Neural cell (in vitro differentiated cells): ENCODE data around the gene CDON. TPM values are rescaled to one million over a fixed set of nuclear protein-coding genes. Genes with fewer than 3 reads are reported as not detected.

Experiments used
- H2AFZ ChIP-seq: fragments of 200-600, 300-800 bp; sonication (generic), shearing (Covaris generic); 2 replicates; pipeline ENCODE4 v1.6.0; 2014; ENCODE audit warnings: low read depth, mild to moderate bottlenecking, antibody characterized with exemption, low read length, moderate library complexity
- H3F3A ChIP-seq: fragments of 200-600 bp; shearing (Covaris generic); 2 replicates; pipeline ENCODE4 v1.6.1; 2016; ENCODE audit warnings: mild to moderate bottlenecking, moderate library complexity, mixed read lengths, antibody characterized with exemption, low read length; ENCODE audit not compliant: insufficient read depth, poor library complexity, severe bottlenecking
- H3K27ac ChIP-seq: fragments of 200-600, 300-800 bp; sonication (generic), shearing (Covaris generic); 2 replicates; pipeline ENCODE4 v1.5.1; 2014; ENCODE audit warnings: mild to moderate bottlenecking, low read length, moderate library complexity
- H3K27me3 ChIP-seq: fragments of 300-800, 200-600 bp; sonication (generic), shearing (Covaris generic); 2 replicates; pipeline ENCODE4 v1.6.0; 2014; ENCODE audit warnings: mild to moderate bottlenecking, low read depth, low read length, moderate library complexity; ENCODE audit not compliant: insufficient read depth
- H3K36me3 ChIP-seq: fragments of 300-800, 200-600 bp; sonication (generic), shearing (Covaris generic); 2 replicates; pipeline ENCODE4 v1.5.1; 2014; ENCODE audit warnings: mild to moderate bottlenecking, antibody characterized with exemption, low read length, moderate library complexity; ENCODE audit not compliant: insufficient read depth
- H3K4me2 ChIP-seq: fragments of 300-800, 200-600 bp; sonication (generic), shearing (Covaris generic); 2 replicates; pipeline ENCODE4 v1.6.0; 2014; ENCODE audit warnings: mild to moderate bottlenecking, low read length
- H3K4me3 ChIP-seq: fragments of 300-800, 200-600 bp; sonication (generic), shearing (Covaris generic); 2 replicates; pipeline ENCODE4 v1.5.1; 2014; ENCODE audit warnings: mild to moderate bottlenecking, low read length, moderate library complexity
- H3K79me2 ChIP-seq: fragments of 200-600 bp; shearing (Covaris generic); replicated peaks from 2 replicates; pipeline ENCODE4 v1.6.0; 2014; ENCODE audit warnings: mild to moderate bottlenecking, low read length, moderate library complexity; ENCODE audit not compliant: insufficient read depth
- H3K9ac ChIP-seq: fragments of 300-800, 200-600 bp; sonication (generic), shearing (Covaris generic); 2 replicates; pipeline ENCODE4 v1.6.1; 2016; ENCODE audit warnings: mild to moderate bottlenecking, low read length, mixed read lengths
- H3K9me2 ChIP-seq: fragments of 200-600 bp; shearing (Covaris generic); 2 replicates; pipeline ENCODE4 v1.6.1; 2016; ENCODE audit warnings: mild to moderate bottlenecking, low read length, mixed read lengths; ENCODE audit not compliant: insufficient read depth
- H3K9me3 ChIP-seq: fragments of 200-600, 300-800 bp; sonication (generic), shearing (Covaris generic); 2 replicates; pipeline ENCODE4 v1.6.1; 2016; ENCODE audit warnings: mild to moderate bottlenecking, mixed run types, low read length, moderate library complexity, mixed read lengths
- H4K20me1 ChIP-seq: fragments of 200-600 bp; shearing (Covaris generic); 2 replicates; pipeline ENCODE4 v1.6.1; 2016; ENCODE audit warnings: mild to moderate bottlenecking, mixed run types; ENCODE audit not compliant: insufficient read depth
- EP300 ChIP-seq: fragments of 450-650 bp; conservative IDR thresholded peaks from 2 replicates; pipeline ENCODE4 v1.6.1; 2014; ENCODE audit warnings: antibody characterized with exemption, mild to moderate bottlenecking, moderate library complexity; ENCODE audit not compliant: poor library complexity, severe bottlenecking
- EZH2 ChIP-seq: fragments of 200-600, 300-800 bp; shearing (Covaris generic), sonication (generic); IDR thresholded peaks from 2 replicates; pipeline ENCODE4 v1.6.1; 2014; ENCODE audit warnings: antibody characterized with exemption, low read length, borderline replicate concordance, mild to moderate bottlenecking; ENCODE audit not compliant: insufficient read depth, poor library complexity, severe bottlenecking
- MXI1 ChIP-seq: fragments of 450-650 bp; conservative IDR thresholded peaks from 2 replicates; pipeline ENCODE4 v1.6.1; 2014; ENCODE audit warnings: antibody characterized with exemption, mild to moderate bottlenecking; ENCODE audit not compliant: poor library complexity, severe bottlenecking
- POLR2AphosphoS5 ChIP-seq: IDR thresholded peaks from 2 replicates; pipeline ENCODE4 v1.6.1; 2012
- RAD21 ChIP-seq: fragments of 450-650 bp; conservative IDR thresholded peaks from 2 replicates; pipeline ENCODE4 v1.6.1; 2014; ENCODE audit warnings: antibody characterized with exemption, mild to moderate bottlenecking, moderate library complexity
- SMC3 ChIP-seq: fragments of 450-650 bp; conservative IDR thresholded peaks from 2 replicates; pipeline ENCODE4 v1.6.1; 2014; ENCODE audit warnings: antibody characterized with exemption, mild to moderate bottlenecking, moderate library complexity; ENCODE audit not compliant: poor library complexity
- TAF1 ChIP-seq: IDR thresholded peaks from 2 replicates; pipeline ENCODE4 v1.6.1; 2012; ENCODE audit warnings: low read depth
- polyA plus RNA-seq: library from polyadenylated mRNA; depleted of rRNA; stranded (reverse); fragments of >200 nt; gene quantifications from 2 replicates; pipeline ENCODE4 v1.2.3, GENCODE V29; 2014
- TF ChIP-seq, protein P1 (sequence below): fragments of 450-650 bp; IDR thresholded peaks from 2 replicates; pipeline ENCODE4 v1.5.1; 2014; ENCODE audit warnings: antibody characterized with exemption, mild to moderate bottlenecking, moderate library complexity; ENCODE audit not compliant: poor library complexity, severe bottlenecking
- TF ChIP-seq, protein P2 (sequence below): IDR thresholded peaks from 2 replicates; pipeline ENCODE4 v1.6.1; 2012; ENCODE audit warnings: borderline replicate concordance

Gene CDON
- polyA plus RNA-seq, 1 donor from 2014 or later: 44.1 TPM

DNA sequence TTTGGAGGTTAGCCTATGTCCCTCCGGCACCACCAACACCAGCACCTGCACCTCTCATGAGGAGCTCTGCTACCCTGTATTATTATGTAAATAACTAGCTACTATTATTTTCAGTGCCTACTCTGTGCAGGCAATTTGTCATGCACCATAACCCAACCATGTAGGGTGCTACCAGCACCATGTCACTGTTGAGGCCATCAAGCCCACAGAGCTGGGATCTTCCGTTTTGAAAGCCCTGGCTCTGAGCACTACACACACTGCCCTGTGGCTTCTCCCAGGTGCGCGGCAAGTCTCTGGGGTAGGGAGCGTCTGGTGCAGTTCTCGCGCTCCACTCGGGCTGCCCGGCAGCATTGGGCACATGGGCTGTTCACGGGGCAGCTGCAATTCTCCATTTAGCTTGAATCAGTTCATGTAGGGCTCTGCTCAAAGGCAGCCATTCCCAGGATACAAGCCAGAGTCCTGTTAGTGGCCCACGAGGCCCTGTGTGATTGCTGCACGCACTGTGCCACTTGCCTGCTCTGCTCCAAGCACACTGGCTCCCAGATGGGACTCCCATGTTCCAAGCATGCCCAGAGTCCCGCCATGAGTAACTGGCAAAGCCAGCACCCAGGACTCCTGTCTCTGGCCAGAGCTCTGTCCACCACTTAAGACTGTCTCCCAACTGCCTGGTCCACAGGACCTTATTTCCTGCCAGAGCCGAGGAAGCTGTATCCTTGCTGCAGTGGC, 42.5 kb upstream of the CDON start:
- Histone ChIP-seq H3K4me3 (no peak overlapping the region), H3K4me2 (no peak overlapping the region), H3K9me3 (no peaks in the 10 kb centered on the region), H3F3A (no peaks in the 10 kb centered on the region), H2AFZ (no peak overlapping the region), H3K79me2 (no peaks in the 10 kb centered on the region), H3K27me3 (no peaks in the 10 kb centered on the region), H3K9me2 (no peaks in the 10 kb centered on the region), H3K27ac (no peak overlapping the region), H4K20me1 (no peaks in the 10 kb centered on the region), H3K36me3 (no peaks in the 10 kb centered on the region), H3K9ac (no peak overlapping the region)
- TF ChIP-seq EP300: no peak
- TF ChIP-seq, protein P1, sequence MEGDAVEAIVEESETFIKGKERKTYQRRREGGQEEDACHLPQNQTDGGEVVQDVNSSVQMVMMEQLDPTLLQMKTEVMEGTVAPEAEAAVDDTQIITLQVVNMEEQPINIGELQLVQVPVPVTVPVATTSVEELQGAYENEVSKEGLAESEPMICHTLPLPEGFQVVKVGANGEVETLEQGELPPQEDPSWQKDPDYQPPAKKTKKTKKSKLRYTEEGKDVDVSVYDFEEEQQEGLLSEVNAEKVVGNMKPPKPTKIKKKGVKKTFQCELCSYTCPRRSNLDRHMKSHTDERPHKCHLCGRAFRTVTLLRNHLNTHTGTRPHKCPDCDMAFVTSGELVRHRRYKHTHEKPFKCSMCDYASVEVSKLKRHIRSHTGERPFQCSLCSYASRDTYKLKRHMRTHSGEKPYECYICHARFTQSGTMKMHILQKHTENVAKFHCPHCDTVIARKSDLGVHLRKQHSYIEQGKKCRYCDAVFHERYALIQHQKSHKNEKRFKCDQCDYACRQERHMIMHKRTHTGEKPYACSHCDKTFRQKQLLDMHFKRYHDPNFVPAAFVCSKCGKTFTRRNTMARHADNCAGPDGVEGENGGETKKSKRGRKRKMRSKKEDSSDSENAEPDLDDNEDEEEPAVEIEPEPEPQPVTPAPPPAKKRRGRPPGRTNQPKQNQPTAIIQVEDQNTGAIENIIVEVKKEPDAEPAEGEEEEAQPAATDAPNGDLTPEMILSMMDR: no peak
- TF ChIP-seq, protein P2, sequence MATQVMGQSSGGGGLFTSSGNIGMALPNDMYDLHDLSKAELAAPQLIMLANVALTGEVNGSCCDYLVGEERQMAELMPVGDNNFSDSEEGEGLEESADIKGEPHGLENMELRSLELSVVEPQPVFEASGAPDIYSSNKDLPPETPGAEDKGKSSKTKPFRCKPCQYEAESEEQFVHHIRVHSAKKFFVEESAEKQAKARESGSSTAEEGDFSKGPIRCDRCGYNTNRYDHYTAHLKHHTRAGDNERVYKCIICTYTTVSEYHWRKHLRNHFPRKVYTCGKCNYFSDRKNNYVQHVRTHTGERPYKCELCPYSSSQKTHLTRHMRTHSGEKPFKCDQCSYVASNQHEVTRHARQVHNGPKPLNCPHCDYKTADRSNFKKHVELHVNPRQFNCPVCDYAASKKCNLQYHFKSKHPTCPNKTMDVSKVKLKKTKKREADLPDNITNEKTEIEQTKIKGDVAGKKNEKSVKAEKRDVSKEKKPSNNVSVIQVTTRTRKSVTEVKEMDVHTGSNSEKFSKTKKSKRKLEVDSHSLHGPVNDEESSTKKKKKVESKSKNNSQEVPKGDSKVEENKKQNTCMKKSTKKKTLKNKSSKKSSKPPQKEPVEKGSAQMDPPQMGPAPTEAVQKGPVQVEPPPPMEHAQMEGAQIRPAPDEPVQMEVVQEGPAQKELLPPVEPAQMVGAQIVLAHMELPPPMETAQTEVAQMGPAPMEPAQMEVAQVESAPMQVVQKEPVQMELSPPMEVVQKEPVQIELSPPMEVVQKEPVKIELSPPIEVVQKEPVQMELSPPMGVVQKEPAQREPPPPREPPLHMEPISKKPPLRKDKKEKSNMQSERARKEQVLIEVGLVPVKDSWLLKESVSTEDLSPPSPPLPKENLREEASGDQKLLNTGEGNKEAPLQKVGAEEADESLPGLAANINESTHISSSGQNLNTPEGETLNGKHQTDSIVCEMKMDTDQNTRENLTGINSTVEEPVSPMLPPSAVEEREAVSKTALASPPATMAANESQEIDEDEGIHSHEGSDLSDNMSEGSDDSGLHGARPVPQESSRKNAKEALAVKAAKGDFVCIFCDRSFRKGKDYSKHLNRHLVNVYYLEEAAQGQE: no peak

DNA sequence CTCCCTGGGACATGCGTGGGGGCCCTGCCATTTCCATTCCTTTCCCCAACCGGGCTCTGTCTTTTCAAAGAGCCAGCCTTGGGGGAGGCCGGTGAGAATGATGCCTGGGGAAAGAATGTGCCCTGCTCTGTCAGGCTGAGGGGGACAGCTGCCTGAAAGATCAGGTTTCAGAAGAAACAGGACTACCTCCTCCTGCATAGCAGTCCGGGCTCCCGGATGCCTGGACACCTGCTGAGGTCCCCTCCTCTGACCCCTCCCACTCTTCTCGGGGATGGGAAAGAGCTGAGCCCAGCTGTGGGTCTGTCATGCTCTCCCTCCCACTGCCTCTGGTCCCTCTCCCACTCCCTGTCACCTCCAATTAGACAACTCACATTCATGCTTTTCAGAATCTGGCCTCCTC, 41.8 kb upstream of the CDON start:
- H3K4me3 ChIP-seq: no peak overlapping the region
- H3K27me3 ChIP-seq: no peaks in the 10 kb centered on the region
- H3K4me2 ChIP-seq: no peak overlapping the region
- H3F3A ChIP-seq: no peaks in the 10 kb centered on the region
- H3K9ac ChIP-seq: no peak overlapping the region
- TF ChIP-seq, protein P2: no peak
- TF ChIP-seq EP300: no peak
- no peak for TF ChIP-seq TAF1
- TF ChIP-seq RAD21: no peak
- no peak for TF ChIP-seq SMC3
- TF ChIP-seq POLR2AphosphoS5: no peak
- TF ChIP-seq EZH2: no peak
- TF ChIP-seq, protein P1: no peak
- no peak for TF ChIP-seq MXI1
- H2AFZ ChIP-seq: no peak overlapping the region
- no peaks in the 10 kb centered on the region for H3K9me3 ChIP-seq
- no peaks in the 10 kb centered on the region for H3K79me2 ChIP-seq
- no peaks in the 10 kb centered on the region for H3K36me3 ChIP-seq
- H3K9me2 ChIP-seq: no peaks in the 10 kb centered on the region
- no peaks in the 10 kb centered on the region for H4K20me1 ChIP-seq
- H3K27ac ChIP-seq: no peak overlapping the region
